CD4-positive, alpha-beta T cell treated with Interferon alpha-2 for 1 hour (primary cell): ENCODE measurements around the gene UBE2J2.

Experiments used
- DNase-seq, 2 donors: peaks; one replicate each; pipeline ENCODE4 v3.0.0-alpha.2; 2020 to 2022

UBE2J2 gene

GRCh38 chr1:1309251-1310108 lies 35.8 kb upstream of the UBE2J2 start:
- no peak for DNase-seq

- DNase-seq = no peak
Measured at GRCh38 chr1:1308756-1309250, 35.1 kb upstream of the UBE2J2 start.

GRCh38 chr1:1307923-1308755 lies 34.5 kb upstream of the UBE2J2 start, which contains the start of the genes ACAP3 and PUSL1:
ACAP3 (minus strand) TSS chr1:1307930; CDS start chr1:1307815, 115 bp downstream.
PUSL1 (plus strand) TSS chr1:1308597; CDS start chr1:1308644, 47 bp downstream.
- peak; percentile 89 to 93 for DNase-seq

- DNase-seq = no peak
Measured at GRCh38 chr1:1307261-1307922, 33.7 kb upstream of the UBE2J2 start.

GRCh38 chr1:1306661-1307260 lies 33.1 kb upstream of the UBE2J2 start:
- no peak for DNase-seq

GRCh38 chr1:1306070-1306660 lies 32.5 kb upstream of the UBE2J2 start:
- no peak for DNase-seq

GRCh38 chr1:1305300-1306069 lies 31.8 kb upstream of the UBE2J2 start:
- peak; percentile 59 to 70 for DNase-seq

- no peak for DNase-seq
Measured at GRCh38 chr1:1304331-1305299, 31.0 kb upstream of the UBE2J2 start.

- DNase-seq = no peak
Measured at GRCh38 chr1:1303736-1304135, 30.1 kb upstream of the UBE2J2 start.

GRCh38 chr1:1302951-1303509 lies 29.4 kb upstream of the UBE2J2 start:
- no peak for DNase-seq

- no peak for DNase-seq
Measured at GRCh38 chr1:1302006-1302430, 28.4 kb upstream of the UBE2J2 start.

GRCh38 chr1:1300352-1300739 lies 26.7 kb upstream of the UBE2J2 start:
- DNase-seq = no peak

GRCh38 chr1:1299686-1300351 lies 26.2 kb upstream of the UBE2J2 start:
- peak in 1 of 2 donors; percentile 28 for DNase-seq

GRCh38 chr1:1298861-1299685 lies 25.4 kb upstream of the UBE2J2 start:
- no peak for DNase-seq

- no peak for DNase-seq
Measured at GRCh38 chr1:1297802-1298424, 24.3 kb upstream of the UBE2J2 start.

GRCh38 chr1:1296070-1297061 lies 22.7 kb upstream of the UBE2J2 start:
- DNase-seq = no peak
